Activated CD4-positive, alpha-beta T cell treated with anti-CD3 and anti-CD28 coated beads, Interleukin-10, Interleukin-2, amounts not matched to agents 100 ng/mL and 50 ng/mL, durations not matched to agents 16 hours and 8 hours (primary cell): ENCODE results near the gene UACA.
"Not testable (repeated sequence)": the region's sequence is repeated elsewhere in the genome, so short reads cannot be mapped to it uniquely, and the experiment has no call there.

Experiments
- DNase-seq: peaks from one replicate; pipeline ENCODE4 v3.0.0-alpha.2; 2020

The UACA gene

DNA sequence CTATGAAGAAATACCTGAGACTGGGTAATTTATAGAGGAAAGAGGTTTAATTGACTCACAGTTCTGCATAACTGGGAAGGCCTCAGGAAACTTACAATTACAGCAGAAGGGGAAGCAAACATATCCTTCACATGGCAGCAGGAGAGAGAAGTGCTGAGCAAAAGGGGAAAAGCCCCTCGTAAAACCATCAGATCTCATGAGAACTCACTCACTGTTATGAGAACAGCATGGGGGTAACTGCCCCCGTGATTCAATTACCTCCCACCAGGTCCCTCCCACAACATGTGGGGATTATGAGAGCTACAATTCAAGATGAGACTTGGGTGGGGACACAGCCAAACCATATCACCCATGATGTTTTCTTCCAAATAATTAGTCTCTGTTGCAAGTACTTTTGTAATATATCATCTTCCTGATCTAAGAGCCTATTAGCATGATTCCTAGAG is 147.0 kb downstream of the UACA start:
- not testable (repeated sequence) for DNase-seq

DNA sequence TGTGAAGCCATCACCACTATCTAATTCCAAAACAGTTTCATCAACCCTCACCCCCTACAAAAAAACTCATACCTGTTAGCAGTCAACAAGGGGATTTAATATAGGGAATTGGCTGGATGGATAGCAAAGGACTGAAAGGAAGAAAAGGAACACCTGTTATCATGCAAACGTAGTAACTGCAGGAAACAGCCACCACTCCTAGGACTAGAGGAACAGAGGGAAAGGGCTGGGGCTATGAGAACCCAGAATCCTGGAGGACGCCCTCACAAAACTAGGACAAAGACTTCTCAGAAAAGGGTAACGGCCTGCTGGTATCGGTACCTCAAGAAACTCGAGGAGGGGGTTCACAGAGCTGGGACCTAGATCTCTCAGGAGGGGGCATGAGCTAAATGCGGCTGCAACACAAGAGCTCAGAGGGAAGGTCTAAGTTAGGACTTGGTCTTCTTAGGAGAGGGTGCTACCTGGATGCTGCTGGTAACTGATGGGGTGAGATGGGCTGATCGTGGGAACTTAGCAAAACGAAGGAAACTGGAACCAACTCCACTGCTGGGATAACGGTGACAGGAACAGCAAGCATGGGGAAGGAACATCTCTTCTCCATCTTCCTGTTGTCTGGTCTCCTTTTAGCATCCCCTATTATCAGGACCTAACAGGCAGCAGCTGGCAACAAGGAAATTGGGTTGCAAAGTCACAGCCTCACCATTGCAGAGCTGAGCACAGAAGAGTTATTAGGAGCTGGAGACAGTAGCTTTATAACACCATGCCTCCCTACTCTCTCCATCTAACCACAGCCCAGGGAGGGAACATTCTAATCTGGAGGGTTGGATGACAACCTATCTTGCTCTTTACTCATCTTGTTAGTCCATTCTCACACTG is 147.7 kb downstream of the UACA start:
- DNase-seq = no peak

DNA sequence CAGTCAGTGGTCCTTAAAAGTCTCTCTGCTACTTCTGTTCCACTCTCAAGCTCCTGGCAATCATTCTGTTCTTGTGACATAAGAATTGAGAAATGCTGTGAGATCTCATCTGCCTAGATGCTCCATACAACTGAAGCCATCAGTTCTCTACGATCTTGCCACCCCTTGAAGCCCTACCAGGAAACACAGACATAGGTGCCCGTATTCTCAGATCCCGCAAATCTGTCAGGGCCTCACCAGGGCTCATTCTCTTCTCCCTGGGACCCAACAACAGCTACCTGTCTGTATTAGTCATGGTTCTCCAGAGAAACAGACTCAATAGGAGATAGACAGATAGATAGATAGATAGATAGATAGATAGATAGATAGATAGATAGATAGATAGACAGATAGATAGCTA is 149.1 kb downstream of the UACA start:
- no peak for DNase-seq

DNA sequence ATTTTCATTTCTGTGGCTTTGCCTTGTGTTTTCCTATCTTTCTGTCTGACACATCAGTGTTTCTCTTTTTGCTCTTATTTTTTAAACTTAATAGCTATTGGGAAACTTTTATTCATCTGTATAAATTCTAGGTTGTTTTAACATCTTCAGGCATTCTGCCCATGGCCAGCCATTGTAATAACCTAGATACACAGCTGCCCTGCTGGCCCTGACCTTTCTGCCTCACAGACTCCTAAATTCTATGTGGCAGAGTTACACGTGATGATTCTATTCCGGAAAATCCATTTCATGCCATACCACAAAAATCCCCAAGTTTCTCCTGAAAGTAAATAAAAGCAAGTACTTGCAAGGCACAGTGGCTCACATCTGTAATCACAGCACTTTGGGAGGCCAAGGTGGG is 150.1 kb downstream of the UACA start:
- no peak for DNase-seq

DNA sequence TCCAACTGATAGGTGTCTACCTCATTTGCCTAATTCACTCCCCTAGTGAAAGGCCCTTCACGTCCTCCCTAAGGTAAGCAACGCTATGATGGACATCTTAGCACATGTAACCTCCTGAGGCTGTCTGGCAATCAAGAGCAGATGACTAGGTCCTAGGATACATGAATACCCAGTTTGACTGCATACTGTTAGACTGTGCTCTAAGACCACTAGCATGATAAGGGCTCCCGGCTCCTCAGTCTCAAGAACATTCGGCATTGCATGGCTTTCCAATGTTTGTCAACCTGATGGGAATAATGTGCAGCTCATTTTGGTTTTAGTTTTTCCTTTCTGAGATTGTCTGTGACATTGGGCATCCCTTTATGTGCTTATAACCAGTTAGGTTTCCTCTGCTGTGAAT is 152.1 kb downstream of the UACA start:
- no peak for DNase-seq

DNA sequence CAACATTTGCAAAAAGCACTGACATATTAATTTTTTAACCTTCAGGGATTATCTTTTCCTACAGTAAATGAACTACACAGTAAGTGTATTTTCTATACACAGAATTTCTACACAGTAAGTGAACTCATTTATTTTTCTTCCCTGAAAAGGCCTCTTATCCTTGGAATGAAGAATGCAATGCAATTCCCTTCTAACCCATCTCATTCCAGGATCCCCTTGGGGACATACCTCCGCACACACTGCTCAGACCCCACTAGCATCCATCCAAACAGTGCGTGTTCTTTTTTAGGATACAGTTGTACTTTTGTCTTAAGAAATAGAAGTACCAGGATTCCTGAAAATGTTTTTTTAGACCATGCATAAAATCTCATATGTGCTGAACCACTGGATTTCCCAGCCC is 152.8 kb downstream of the UACA start:
- DNase-seq = no peak

DNA sequence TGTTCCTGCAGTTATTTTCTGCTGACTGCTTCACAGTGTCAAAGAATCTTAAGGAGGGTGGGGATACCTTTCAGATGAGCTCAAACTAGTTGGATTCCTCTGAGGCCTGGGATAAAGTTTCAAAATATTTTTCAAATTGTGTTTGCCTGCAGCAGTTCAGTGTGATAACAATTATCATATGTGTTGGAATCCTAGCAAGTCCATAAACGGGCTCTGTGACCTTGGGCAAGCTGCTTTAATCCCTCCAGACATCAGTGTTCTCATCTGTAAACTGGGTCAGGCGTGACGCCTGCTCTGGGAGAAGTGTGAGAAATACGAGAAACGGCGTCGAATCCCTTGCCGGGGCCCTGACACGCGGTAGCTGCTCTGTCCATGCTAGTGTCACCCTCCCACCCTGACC is 153.5 kb downstream of the UACA start:
- DNase-seq = no peak

DNA sequence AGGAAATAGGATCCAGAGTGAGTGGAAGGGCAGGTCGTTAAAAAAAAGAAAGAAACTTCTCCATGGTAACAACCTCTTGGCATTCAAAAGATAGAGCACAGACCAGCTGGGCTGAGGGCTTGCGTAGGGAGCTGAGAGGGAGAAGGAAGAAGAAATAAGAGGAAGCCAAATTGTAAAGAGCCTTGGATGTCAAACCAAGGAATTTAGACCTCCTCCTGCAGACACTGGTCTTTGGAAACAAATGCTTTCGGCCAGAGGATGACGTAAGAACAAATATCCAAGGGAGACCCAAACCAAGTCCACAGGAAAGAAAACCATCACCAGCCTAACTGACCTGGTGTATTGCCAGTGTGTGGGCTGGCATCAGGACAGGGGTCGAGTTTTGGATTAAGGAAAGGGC is 155.2 kb downstream of the UACA start:
- DNase-seq = no peak

DNA sequence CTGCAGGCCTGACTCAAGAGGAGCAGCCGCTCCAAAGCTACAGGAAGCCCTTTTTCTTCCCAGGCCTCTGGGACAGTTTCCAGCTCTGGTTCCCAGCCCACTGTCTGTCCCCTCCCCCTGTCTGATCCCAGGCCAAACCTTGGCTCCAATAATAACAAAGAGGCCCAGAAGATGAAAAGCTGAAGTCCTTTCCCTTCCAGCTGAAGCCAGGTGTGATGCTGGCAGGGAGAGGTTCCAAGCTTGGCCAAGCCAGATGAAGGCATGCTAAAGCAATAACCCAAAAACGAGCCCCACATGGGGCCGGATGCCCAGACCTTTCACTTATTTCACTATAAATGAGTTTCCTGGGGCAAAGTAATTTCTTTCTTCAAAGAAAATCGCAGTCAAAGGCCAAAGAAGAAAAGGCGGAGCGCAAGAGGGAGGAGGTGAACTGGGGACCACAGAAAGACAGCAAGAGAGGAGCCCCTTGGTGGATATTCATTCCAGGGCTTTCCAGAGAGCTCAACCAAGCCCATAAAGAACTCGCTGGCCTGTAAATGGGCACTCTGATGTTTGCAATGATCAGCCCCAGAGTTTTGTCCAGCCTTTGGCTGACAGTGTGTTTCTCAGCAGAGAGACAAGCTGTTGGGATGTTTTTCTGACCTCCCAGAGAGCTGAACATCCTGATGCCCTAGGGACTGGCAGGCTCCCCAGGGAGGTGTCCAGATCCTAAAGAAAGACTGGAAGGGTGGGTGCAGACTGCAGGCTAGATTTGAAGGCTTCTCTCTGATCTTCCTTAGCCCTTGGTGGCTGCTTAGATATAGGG is 157.6 kb downstream of the UACA start:
- no peak for DNase-seq

DNA sequence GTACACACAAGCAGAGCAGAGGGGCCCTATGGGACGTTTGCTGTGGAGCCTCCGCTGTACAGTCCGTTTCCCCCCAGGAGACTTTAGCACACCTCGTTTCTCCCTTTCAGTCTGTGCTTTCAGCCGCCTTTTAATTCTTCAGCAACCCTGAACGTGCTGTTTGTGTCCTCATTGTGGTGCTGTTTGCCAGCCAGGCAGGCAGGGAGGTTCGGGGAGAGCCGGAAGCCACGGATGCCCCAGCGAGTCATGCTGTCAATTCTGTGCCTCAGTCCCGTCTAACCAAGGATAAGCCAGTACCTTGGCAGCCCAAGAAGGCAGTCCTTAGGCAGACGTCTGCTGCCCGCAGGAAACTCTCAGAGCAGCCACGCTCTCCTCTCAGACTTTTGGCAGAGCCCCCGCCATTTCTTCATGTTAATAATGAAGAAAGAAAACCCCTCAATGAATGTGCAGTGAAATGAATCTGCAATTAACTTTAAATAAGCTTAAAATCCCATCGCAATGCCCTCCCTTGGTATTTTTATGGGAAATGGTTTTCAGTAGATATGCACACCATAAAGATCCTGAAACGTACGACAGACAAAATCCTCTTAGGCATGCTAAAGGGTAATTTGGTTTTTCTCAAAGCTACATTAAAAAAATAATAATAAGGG is 158.6 kb downstream of the UACA start:
- DNase-seq = no peak
